Stimulated activated CD8-positive, alpha-beta memory T cell treated with anti-CD3 and anti-CD28 coated beads, Interleukin-4, amount 100 ng/mL, for 24 hours (primary cell): ENCODE results near the gene PAM16.

Source experiments
- DNase-seq: peaks from one replicate; pipeline ENCODE4 v3.0.0-alpha.2; 2020; ENCODE audit warnings: low read depth

The PAM16 gene

DNA sequence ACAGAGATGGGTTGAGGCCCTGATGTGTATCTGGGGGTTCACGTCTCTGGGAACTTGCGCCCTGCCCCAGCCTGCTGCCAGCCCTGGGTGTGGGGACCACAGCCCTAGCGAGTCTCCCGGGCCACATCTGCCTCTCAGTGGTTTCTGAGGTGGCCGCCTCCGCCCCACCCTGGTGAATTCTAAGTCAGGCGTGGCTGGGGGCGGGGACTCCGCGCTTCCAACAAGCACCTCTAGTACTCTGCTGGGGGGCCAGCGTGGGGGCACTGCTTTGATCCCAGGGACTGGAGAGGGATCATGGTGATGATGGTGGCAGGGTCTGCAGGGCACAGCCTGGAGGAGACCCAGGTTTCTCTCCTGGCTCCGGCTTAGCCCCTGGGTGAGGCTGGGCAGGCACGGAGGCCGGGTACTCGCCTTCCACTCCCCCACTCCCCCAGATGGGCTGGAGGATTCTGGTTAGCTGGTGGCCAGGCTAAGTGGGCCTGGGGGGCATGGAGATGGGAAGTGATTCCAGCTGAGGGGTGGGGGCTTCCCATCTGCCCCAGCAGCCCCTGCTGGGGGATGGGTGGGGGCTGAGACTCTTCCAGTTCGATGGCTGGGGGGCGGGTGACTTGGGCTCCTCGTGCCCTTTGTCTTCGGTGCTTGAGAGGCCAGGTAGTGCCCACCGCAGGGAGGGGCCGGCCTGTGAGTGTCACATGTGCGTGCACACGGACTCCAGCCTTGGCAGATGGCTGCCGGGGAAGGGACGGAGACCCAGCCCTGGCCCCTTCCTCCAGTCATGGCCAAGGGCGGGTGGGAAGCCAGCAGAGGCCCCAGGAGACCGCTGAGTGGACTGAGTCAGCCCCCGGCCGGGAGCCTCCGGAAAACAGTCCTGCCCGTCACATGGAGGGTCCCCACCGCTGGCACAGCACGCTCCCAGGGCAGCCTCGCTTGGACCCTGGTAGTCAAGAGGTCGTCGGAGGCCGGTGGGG is 31.4 kb downstream of the PAM16 start:
- DNase-seq = peak; percentile 59

DNA sequence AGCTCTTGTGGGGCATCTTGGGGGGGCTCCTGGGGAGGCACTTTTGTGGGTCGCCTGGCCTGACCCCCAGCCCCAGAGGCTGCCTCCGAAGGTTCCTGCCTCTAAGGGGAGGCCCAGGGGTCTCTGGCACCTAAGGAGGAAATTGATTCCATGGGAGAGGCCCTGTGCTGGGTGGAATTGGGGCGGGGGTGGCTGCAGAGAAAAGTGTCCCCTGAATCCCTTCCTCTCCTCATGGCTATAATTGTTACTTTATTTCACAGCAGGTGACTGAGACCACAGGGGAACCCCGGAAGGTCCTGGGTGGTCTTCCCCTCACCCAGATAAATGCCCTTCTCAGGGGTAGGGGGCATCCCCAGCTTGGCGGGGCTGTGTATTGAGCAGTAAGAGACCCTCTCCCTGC is 32.2 kb downstream of the PAM16 start:
- DNase-seq = no peak

DNA sequence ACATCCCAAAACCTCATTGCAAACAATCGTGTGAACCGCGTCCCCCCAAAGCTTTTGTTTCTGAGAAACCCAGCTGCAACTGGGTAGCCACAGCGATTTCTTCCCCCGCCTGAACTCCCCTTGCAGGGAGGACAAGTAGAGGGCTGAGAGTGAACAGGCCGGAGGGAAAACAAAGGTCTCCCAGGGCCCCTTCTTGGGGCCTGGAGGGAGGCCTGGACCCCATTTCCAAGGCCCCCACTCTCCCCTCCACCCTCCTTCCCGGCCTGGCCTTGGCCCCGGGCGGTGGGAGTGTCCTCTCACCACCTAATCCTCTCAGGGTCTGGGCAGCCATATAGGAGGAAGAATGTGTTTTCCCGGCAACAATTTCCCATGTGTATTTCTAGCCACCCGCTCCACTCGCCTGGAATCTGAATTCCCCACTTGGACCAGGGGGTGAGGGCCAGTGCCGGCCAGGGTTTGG is 32.6 kb downstream of the PAM16 start:
- no peak for DNase-seq

- DNase-seq = no peak
Measured at GRCh38 chr16:4317532-4318450, 33.3 kb downstream of the PAM16 start.

DNA sequence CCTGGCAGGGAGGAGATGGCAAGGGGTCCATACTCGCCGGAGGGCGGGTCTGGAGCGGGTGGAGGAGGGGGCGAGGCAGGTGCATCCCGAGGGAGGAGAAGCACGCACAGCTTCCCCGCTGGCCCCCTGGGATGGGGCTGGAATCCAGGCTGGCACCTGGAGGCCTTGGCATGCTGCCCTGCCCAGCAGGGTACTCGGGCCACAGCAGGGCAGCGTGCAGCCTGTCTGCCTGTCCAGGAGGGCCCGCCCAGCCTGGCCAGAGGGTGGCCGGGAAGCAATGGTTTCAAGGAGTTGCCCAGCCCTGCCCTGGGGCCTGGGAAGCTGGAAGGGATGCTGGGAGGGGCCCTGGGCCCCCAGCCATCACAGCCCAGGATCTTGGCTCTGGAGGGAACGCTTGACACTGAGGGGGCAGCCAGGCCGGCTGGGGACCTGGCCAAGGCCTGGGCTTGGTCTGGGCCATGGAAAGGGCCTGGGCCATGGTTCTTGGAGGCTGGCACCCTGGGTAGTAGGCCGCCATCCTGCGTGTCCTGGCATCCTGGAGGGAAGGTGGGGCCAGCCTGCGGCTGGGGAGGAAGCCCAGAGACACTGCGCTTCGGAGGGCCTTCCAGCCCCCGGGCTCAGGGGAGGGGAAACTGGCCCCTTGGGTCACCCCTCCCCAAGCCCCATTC is 34.1 kb downstream of the PAM16 start:
- no peak for DNase-seq

DNA sequence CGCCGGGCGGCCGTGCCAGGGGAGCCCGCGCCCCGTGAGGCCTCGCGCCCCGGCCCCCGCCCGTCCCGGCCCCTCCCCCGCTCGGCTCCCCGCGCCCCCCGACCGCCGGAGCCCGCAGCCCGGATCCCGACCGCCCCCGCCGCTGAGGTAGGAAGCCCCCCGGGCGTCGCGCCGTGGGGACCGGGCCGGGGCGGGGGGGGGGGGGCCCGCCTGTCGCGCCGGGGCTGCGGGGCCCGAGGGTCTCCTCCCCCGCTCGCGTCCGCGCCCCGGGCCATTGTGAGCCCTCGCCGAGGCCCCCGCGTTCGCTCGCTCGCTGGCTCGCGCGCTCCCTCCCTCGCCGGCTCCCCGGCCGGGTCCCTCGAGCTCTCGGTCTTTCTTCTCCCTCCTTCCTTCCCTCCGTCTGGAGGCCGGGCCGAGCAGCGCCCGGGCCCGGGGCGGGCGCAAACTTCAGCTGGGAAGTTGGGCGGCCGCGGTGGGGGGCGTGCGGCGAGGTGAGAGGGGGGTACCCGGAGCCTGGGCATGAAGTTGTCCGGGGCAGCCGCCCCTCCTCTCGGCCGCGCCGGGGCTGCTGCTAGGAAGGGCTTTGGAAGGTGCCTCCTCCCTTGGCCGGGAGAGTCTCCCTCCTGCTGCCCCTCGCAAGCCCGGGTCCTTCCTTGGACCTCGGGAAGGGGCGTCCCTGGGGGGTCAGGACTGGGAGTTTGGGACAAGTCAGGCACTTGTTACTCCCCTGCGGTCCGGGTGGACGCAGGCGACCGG is 34.8 kb downstream of the PAM16 start:
- DNase-seq = no peak

DNA sequence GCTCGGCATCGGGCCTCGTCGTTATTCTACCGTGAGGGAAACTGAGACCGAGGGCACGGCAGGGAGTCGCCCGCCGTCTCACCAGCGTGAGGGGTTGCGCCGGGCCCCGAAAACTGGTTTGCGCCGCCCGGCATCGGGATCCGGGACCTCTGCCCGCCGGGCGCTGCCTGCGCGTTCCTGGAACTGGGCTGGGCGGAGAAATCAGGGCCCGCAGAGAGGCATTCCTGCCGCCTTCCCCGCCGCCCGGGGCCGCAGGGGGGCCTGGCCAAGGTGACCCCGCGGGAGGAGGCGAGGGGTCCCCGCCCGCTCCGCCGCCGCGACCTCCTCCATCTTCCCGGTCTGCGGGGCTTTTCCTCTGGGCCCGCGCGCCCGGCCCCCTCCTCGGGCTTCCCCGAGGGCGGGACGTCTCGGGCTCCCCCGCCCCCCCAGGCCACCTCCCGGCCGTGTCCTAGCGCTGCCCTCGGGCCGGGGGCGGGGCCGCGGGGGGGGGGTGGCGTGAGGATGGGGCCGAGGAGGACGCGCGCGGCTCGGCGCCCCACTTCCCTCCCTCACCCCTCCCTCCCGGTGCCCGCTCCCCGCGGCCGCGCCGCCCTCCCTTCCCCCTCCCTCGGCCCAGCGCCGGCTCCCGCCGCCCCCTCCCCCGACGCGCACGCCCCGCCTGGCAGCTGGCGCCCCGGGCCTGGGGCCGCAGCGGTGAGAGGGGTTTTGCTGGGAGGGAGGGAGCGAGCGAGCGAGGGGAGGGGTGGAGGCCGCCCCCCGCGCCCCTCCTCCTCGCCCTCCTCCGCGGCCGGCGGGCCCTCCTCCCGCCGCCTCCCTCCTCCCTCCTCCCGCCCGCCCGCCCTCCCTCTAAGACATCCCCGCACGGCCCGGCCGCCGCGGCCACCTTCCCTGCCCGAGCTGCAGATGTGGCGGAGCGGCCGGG is 35.7 kb downstream of the PAM16 start, which contains the start of gene GLIS2:
GLIS2 (plus strand) TSS at position 882 of the 922 bp plus-strand sequence. CDS start 16,214 bp downstream, outside the sequence.
- DNase-seq = no peak

GRCh38 chr16:4314532-4315185 is 36.5 kb downstream of the PAM16 start:
- DNase-seq = no peak

DNA sequence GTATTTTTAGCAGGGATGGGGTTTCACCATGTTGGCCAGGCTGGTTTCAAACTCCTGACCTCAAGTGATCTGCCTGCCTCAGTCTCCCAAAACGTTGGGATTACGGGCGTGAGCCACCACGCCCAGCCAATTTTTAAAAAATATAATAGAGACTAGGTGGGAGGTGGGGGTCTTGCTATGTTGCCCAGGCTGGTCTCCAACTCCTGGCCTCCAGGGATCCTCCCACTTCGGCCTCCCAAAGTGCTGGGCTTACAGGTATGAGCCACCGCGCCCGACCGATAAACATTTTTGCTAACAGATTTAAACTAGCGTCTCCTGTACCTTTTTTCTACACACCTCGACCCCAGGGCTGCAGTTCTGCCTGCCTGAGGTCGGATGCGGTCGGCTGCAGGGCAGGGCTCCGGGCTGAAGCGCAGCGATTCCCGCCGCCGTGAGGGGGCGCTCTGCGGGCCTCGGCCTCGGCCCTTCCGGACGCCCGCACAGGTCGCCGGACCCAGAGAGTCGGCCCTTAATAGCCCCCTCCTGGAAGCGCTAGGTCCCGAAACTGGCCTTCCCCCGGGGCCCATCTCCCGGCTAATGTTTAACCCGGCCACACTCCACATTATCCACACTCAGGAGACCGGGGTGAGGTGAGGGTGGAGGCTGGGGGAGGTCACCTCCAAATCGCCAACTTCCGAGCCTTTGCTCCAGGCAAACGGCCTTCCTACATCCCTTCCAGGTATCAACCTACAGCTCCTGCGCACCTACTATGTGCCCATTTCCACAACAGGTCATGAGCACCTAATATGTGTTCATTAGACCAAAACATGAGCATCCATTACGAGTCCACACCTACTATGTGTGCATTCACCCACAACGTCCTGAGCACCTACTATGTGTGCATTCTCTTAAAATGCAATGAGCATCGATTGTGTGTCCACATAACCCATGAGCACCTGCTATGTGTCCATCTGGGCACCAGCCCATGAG is 37.3 kb downstream of the PAM16 start:
- no peak for DNase-seq

DNA sequence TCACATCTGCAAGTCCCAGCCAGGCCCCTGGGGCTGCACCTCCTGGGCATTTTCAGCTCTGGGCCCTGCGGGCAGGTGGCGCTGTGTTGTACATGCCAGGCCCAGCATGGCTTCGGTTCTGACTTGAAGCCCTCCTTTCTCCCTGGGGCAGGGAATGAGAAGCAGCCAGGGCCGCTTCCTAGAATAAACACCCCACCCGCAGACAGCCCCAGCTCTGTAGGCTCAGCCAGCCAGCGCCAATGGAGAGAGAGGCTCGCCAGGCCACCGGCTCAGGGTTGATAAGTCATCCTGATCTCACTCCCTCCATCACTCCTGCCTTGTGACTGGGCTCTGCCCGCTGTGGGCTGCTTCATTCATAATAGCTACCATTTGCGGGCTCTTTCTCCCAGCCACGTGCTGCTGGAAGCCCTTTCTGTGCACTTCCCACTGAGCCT is 41.3 kb downstream of the PAM16 start:
- no peak for DNase-seq

DNA sequence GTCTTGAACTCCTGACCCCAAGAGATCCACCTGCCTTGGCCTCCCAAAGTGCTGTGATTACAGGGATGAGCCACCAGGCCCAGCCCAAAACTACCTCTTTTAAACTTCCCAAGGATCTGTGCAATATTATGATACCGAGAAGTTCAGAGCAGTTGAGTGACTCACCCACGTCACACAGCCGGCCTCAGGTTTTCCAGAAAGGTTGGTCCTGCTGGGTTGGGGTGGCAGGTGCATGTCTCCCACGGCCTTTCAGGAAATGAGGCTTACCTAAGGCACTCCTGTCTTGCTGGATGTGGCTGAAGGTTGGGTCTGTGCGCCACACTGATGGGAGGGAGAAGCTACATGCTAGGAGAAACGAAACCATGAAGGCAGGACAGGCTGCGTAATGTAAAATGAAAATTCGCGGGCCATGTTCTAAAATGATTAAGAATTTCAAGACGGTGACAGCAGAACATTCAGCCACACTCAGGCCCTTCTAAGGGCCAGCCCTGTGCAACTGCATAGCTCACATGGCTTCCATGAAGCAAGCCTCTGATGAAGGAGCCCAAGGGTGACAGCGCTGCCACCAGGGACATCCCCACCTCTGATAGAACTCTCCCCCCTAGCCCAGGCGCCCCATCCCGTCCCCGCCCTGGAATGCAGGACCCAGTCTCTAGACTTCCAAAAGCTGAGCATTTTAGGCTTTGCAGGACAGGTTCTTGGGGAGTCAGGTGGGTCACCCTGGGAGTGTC is 41.9 kb downstream of the PAM16 start:
- DNase-seq = no peak

GRCh38 chr16:4307215-4308037 is 43.7 kb downstream of the PAM16 start:
- DNase-seq = peak; percentile 93

DNA sequence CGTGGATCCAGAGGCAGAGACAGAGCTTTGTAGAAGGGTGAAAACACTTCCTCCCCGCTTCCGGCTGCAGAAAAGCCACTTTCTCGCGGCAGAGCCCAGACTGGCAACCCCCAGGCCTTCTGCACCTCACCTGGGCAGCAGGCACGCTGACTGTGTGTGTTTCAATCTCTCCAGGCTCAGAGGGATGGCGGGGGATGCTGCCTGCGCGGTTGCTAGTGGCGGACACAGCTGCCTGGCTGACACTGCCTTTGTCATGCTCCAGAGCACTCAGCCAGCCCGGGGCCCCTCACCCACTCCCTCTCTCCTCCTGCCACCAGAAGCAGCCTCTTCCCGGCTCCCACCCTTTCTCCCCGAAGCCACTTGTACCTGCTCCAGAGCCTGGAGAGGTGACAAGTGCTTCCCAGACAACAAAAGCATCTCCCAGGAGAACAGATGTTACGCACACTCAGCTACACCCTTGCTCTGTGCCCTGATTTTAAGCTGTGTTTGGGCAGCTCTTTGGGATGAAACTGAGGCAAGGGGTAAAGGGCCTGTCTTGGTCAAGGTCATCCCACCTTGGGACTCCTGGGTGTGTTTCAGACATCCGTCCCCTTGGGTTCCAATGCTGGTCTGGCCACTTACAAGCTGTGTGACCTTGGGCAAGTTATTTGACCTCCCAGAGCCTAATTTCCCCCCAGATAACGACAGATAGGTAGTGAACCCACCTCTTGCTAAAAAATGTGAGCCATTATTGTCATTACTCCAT is 44.5 kb downstream of the PAM16 start:
- no peak for DNase-seq

GRCh38 chr16:4303973-4304372 is 47.1 kb downstream of the PAM16 start:
- DNase-seq = no peak

GRCh38 chr16:4301968-4302367 is 49.2 kb downstream of the PAM16 start:
- DNase-seq = no peak

DNA sequence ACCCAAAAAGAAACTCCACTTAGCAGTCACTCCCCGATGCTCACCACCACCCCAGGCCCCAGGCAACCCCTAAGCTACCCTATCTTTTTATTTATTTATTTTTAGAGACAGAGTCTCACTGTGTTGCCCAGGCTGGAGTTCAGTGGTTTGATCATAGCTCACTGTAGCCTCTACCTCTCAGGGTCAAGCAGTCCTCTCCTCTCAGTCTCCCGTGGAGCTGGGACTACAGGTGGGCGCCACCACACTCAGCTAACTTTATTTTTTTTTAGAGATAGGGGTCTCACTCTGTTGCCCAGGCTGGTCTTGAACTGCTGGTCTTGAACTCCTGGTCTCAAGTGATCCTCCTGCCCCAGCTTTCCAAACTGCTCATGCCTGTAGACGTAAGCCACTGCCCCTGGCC is 49.9 kb downstream of the PAM16 start:
- DNase-seq = no peak
